NCI-H2029 treated with DMSO at 0.1 percent for 48 hours (cell line): ENCODE measurements around the gene NOXA1.
A peak's percentile ranks its signal among the peaks of the same experiment; 100 is the strongest.

Experiments
- DNase-seq: peaks from one replicate; lab custom pipeline; 2025; lab: John Stamatoyannopoulos, UW

NOXA1 gene

DNA sequence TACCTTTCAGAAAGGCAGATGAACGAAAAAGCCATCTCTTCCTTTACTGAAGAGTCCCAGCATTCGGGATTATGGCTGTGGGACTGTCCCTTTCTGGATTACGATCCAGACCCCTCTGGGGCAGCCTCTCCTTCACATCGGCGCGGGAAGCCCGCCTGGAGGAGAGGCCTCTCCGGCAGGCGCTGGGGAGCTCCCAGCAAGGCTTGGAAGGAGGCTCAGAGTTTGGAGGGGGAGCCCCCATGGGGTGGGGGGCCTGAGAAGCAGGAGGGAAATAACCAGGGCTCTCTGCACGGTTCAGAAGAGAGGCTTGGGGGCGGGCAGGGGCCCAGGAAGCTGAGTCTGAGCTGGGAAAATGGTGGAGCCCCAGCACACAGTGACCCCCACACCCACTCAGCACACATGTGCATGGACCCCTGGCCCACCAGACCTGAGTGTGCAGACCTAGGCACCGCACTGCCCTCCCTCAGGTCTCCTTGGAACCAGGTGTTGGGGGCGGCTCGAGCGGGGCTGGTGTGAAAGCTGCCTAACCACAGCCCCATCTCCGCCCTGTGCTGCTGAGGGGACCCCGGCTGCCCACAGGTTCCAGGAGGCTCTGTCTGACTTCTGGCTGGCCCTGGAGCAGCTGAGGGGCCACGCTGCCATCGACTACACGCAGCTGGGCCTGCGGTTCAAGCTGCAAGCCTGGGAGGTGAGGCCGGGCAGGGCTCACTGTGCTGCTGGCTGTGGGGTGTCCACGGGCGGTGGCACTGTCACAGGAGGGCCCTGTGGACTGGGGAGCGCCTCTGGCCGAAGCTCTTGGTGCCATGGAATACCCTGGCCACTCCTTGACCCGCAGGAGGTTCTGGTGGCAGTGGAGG is 4.5 kb downstream of the NOXA1 start:
- DNase-seq = no peak

- DNase-seq = no peak
These were observed 5.1 kb downstream of the NOXA1 start for GRCh38 chr9:137428311-137428630.

DNA sequence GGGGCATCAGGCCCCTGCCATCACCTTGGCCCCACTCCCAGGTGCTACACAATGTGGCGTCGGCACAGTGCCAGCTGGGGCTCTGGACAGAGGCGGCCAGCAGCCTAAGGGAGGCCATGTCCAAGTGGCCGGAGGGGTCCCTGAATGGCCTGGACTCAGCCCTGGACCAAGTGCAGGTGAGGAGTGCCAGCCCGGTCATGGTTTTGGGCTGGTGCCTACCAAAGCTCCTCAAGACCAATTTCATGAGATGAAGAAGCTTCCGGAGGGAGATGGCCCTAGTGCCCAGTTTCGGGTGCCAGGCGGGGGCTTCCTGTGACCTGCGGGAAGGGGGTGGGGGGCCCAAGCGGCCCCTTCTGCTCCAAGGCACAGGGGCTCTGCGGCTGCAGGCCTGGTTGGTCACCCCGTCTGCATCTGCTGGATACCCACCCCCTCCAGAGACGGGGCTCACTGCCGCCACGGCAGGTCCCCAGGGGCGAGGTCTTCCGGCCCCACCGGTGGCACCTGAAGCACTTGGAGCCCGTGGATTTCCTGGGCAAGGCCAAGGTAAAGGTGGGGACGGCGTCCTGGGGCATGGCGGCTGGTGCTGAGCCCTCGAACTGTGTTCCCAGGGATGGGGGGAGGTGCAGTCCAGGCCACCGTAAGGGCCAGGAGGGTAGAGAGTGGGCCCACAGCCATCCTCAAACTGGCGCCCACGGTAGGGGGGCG is 5.8 kb downstream of the NOXA1 start:
- DNase-seq = no peak

- no peak for DNase-seq
These were observed 6.3 kb downstream of the NOXA1 start for GRCh38 chr9:137429546-137429890.

GRCh38 chr9:137429974-137430722 is 7.0 kb downstream of the NOXA1 start:
- DNase-seq = peak; percentile 46

DNA sequence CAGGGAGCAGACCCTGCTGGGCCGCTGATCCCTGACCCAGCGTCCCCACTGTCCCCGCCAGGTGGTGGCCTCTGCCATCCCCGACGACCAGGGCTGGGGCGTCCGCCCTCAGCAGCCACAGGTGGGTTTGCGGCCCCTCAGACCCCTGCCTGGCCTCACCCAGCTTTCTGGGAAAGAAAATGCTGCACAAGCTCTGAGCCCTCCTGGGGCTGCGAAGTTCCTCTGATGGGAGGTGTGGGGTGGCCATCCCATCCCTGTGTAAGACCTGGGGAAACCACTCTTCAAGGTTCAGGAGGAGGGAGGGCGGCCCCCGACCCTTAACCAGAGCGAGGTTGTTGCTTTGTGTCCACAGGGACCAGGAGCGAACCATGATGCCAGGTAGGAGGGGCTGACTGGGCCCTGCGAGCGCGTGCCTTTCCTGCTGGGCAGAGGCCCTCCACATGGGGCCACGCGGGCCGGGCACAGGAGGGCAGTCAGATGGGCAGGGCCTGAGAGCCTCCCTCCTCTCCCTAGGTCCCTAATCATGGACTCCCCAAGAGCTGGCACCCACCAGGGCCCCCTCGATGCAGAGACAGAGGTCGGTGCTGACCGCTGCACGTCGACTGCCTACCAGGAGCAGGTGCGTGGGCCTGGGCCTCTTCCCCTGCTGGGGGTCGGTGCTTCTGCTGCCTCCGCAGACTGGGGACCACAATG is 7.7 kb downstream of the NOXA1 start:
- no peak for DNase-seq

- no peak for DNase-seq
These were observed 8.3 kb downstream of the NOXA1 start for GRCh38 chr9:137431416-137431931.

- DNase-seq = no peak
These were observed 9.6 kb downstream of the NOXA1 start for GRCh38 chr9:137432687-137433348.

DNA sequence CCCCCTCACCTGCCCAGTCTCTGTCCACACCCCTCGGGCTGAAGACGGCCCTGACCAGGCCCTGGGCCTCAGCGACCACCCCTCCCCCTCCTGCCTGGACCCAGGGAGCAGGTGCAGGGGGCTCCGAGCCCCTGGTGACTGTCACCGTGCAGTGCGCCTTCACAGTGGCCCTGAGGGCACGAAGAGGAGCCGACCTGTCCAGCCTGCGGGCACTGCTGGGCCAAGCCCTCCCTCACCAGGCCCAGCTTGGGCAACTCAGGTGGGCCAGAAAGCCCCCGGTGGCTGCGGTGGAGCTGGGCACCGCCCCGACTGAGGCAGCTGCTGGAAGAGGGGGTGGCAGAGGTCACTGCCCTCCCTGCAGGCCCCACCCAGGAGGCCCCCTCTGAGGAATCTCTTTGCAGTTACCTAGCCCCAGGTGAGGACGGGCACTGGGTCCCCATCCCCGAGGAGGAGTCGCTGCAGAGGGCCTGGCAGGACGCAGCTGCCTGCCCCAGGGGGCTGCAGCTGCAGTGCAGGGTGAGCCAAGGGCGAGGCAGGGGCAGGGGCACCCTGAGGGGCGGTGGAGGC is 10.2 kb downstream of the NOXA1 start:
- no peak for DNase-seq

DNA sequence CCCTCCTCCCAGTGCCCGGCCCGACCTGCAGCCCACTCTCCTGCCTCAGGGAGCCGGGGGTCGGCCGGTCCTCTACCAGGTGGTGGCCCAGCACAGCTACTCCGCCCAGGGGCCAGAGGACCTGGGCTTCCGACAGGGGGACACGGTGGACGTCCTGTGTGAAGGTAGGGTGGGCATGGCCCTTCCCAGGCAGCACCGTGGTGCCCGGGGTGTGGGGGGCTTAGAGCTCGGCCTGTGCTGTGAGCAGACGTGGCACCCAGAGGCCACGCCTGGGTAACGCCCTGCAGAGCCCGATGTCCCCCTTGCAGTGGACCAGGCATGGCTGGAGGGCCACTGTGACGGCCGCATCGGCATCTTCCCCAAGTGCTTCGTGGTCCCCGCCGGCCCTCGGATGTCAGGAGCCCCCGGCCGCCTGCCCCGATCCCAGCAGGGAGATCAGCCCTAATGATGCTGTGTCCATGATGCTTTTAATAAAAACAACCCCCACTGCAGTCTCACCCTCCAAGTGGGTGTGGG is 10.8 kb downstream of the NOXA1 start:
- DNase-seq = no peak

DNA sequence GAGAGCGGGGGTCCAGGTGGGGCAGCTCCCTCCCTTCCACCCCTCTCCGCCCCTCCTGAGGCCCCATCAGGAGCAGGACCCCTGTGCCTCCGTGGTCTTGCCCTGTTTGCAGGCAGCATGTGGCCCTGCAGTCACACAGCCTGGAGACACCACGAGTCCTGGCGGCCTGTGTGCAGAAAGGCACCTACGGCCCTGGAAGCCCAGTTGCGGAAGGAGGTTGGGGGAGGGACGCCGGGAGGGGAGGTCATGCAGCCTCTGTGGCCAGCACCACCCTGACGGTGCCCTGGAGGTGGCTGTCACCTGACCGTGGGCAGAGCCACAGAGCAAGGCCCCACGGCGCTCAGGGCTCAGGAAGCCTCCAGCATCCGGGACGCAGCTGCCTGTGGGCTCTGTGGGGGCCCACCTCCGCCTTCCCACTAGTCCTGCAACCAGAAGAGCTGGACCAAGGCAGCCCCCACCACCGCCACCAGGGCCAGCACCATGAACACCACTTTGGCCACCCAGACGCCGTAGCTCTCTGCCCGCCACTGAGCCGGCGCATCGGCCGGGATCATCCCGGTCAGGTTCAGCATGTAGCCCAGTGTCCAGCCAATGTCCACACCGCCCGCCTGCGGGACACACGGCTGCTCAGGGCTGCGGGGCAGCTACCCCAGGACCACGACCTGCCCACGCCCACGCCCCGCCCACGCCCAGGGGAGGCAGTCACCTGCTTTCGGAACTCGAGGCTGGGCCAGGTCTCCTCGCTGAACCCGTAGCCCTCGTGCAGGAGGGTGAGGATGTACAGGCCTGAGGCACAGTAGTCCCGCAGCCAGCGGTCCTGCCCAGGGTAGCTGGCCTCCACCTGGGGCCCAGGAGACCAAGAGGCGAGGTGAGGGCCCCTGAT is 11.5 kb downstream of the NOXA1 start:
- DNase-seq = no peak

- DNase-seq = no peak
These were observed 12.2 kb downstream of the NOXA1 start for GRCh38 chr9:137435381-137435891.

DNA sequence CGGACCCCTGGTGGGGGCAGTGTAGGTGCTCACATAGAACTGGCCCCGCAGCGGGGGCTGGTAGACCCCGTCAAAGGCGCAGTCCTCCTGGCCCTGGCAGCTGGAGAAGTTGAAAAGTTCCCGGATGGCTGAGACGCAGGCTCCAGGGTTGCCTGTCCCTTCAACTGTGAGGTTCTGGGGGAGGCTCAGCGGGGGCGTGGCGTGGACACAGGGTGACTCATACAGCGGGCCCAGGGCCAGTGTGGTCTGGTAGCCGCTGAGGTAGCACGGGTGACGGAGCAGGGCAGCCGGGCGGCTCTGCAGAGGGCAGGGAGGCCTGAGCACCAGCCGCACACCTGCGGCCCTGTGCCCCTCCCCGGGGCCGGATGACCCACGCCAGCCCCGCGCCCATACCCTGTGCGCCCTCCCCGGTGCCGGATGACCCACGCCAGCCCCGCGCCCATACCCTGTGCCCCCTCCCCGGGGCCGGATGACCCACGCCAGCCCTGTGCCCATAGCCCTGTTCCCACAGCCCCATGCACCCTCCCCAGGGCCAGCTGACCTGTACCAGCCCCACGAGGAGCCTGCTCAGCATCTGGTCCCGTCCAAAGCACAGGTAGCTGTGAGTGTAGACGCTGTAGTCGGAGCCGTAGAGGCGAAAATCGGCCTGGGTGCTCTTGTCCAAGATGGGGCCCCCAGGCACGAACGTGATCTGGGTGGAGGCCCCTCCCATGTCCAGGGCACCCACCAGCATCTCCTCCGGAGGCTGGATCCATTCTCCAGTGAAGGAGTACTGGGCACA is 13.0 kb downstream of the NOXA1 start:
- no peak for DNase-seq

- DNase-seq = no peak
These were observed 13.8 kb downstream of the NOXA1 start for GRCh38 chr9:137436761-137437600.

DNA sequence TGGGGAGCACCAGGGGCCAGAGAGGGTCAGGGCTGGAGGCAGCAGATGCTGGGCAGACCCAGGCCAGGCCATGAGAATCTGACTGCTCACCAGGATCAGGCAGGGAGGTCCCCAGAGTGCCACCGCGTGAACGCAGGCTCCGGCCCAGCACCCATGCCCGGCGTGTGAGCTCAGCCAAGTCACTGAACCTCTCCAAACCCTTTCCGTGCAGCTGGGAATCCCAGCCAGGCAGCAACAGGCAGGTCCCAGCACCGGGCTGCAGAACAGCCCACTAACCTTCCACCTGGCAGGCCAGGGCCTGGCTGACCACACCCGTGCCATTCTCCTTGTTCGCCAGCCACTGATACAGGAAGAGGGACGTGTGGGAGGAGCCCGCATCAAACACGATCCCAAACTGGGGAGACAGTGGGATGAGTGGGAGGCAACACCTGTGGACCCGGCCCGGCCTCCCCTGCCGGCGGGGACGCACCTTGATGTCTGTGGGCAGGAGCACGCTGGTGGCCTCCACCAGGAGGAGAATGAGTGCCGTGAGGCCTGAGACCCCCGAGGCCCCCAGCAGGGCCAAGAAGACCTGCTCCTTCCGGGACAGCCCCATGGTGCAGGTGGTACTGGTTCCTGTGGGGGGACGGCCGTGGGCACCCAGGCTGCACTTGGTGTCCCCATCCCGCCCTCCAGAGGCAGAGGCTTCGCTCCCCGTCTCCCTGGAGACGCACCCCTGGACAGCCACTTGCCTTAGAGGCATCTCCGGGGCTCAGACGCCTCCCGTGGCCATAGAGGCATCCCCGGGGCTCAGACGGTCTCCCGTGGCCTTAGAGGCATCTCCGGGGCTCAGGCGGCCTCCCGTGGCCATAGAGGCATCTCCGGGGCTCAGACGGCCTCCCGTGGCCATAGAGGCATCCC is 14.7 kb downstream of the NOXA1 start:
- DNase-seq = no peak

DNA sequence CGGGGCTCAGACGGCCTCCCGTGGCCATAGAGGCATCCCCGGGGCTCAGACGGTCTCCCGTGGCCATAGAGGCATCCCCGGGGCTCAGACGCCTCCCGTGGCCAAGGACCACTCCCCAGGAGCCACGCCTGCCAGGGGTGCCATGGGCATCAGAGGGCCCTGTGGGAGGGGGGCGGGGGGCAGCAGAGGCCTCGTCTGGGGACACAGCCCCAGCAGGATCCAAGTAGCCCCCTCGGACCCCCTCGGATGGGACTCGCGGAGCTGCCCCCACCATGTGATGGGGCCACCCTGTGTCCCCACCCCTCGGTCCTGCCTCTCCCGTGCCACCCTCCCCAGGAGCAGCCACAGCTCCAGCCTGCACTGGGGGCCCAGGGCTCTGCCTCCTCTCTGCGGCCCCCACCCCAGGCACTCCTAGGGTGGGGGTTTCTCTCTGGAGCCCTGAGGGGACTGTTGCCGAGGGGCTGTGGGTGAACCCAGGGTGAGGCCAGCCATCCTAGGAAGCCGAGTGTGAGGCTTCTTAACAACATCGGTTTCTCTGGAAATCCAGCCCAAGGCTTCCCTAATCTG is 15.5 kb downstream of the NOXA1 start:
- no peak for DNase-seq
